T follicular helper cell (primary cell): ENCODE measurements around the gene PCA3.
"Not testable (repeated sequence)": the region's sequence is repeated elsewhere in the genome, so short reads cannot be mapped to it uniquely, and the experiment has no call there.

Experiments
- DNase-seq: peaks from one replicate; pipeline ENCODE4 v3.0.0-alpha.2; 2020; ENCODE audit warnings: low read depth
- total RNA-seq, 2 experiments: gene quantifications; one replicate each; lab custom pipeline; 2026; lab: John Stamatoyannopoulos, UW

PCA3 gene
- total RNA-seq, result 0 to 0.04 reads per million in 2 experiments

DNA sequence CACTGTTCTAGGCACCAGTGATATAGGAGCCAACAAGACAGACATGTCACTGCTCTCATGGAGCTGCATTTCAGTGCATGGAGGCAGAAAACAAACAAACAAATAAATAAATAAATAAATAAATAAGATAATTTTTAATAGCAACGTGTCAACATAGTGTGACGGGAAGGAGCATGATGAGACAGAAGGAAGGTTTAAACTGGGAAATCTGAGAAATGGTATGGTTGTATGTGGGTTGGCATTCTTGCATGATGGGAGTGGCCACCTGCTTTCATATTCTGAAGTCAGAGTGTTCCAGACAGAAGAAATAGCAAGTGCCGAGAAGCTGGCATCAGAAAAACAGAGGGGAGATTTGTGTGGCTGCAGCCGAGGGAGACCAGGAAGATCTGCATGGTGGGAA is at the start of gene PCA3:
Gene PCA3 (plus strand): TSS at position 301 of the 400 bp plus-strand sequence.
- no peak for DNase-seq

DNA sequence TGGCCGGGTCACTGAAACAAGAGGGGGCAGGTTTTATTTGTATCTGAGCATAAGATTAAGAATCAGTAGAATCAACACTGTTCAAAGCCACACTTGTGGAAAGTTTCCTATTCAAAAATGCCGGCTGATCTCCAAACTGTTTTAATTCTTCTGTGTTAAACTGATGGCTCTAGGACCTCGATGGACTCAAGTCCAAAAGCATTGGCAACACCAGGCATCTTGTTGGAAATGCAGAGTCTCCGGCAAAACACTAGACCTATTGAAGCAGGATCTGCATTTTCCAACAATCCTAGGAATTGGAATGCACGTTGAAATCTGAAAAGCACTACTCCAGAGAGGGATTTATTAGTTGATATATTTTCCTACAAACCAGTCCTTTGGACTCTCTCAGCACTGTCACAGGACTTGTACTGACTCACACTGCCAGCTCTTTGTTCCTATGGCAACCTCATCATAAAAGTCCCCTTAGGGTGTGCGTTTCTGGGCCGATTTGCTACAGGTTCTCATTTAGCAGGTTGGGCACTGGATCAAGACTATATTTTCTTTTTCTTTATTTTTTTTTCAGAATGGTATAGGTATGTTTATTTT is 48.1 kb upstream of the PCA3 start:
- no peak for DNase-seq

- DNase-seq, result no peak
These were observed 47.1 kb upstream of the PCA3 start for GRCh38 chr9:76717176-76717575.

DNA sequence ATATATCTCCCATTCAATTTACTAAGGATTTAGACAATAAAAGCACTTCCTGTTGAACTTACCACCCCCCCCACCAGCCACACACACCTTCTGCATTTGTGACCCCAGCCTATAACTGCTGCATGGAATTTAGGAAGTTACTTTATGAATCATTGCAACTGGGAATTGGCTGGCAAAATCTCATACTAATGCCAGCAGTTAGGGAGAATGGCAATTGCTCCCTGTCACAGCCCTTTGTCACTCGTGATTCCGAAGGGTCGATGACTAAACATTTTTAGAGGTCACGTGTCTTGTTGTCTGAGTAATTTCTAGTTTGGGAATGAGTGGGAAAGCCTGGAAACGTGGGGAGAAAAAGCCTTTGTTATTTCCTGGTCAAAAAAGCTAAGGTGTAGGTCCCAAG is 46.6 kb upstream of the PCA3 start:
- DNase-seq, result no peak

- DNase-seq, result no peak
These were observed 46.1 kb upstream of the PCA3 start for GRCh38 chr9:76718166-76718565.

DNA sequence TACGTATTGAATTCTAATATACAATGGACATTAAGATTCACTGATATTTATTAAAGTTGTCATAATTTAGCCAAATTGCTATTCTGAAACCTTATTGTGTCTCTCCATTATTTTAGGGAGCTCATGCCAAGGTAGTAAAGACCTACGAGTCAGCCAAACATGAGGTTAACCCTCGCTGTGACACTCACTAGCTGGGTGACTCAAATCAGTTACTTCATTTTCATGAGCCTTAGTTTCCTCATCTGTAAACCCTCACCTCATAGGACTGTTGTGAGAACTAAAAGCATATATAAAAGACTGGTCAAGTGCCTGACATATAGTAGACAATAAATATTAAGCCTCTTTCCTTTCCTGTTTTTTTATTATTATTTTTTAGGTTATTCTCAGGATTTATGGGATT is 44.0 kb upstream of the PCA3 start:
- no peak for DNase-seq

DNA sequence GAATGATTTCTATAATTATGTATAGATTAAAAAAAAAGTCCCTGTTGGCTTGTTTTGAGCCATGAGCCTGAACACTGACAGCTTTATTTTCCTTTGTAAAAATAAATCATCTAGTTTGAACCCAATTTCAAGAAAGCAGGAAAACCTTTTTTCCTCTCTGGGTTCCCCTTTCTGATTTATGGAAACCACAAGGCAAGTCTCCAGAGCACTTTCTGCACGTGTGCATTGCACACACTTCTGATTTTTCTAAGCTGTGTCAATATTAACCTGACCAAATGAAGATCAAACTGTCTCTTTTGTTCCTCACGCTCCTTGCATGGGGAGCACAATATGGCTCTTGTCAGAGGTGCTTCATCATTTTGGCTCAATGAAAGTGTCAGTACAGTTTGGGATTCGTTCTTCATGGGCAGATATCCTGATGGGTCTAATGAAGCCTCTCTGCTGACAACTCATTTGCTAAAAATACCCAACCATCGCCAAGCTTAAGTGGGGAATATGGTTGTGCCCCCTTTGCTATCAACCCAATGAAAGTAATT is 39.2 kb upstream of the PCA3 start:
- no peak for DNase-seq

DNA sequence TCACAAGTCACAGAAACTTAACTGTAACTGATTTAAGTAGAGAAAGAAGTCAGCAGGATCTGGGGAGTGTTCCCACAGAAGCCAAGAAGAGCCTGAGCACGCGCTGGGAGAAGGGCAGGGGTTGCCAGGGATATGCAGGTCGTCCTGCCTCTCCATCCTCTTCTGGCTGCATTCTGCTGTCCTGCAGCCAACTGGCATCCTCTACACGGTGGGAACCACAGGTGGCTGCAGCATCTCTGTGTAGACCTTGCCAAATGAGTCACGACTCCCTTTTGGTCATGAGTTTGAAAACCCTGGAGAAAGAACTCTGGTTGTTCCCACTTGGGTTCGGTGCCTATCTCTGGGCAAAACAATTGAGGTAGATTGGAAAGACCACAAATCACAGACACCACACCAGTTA is 38.4 kb upstream of the PCA3 start:
- DNase-seq, result no peak

- no peak for DNase-seq
These were observed 35.1 kb upstream of the PCA3 start for GRCh38 chr9:76729116-76729515.

- no peak for DNase-seq
These were observed 34.1 kb upstream of the PCA3 start for GRCh38 chr9:76729980-76730737.

- no peak for DNase-seq
These were observed 33.4 kb upstream of the PCA3 start for GRCh38 chr9:76730801-76731200.

GRCh38 chr9:76732341-76732958 is 31.8 kb upstream of the PCA3 start:
- no peak for DNase-seq

DNA sequence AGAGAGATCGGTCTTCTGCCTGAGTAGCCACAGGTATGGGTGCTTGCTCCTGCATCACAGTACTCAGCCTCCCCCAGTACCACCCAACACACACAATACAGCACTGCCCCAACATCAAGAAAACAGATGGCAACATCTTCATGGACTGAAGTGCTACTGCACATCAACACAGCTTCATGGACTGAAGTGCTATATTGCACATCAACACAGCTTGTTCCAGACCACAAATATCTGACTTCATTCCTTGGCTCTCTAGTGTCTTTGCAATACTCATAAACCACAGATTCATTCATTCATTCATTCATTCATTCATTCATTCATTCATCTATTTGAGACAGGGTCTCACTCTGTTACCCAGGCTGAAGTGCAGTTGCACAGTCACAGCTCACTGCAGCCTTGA is 31.1 kb upstream of the PCA3 start:
- no peak for DNase-seq

- no peak for DNase-seq
These were observed 29.5 kb upstream of the PCA3 start for GRCh38 chr9:76734716-76735115.

- no peak for DNase-seq
These were observed 26.9 kb upstream of the PCA3 start for GRCh38 chr9:76737154-76737902.

GRCh38 chr9:76738402-76738801 is 25.8 kb upstream of the PCA3 start:
- no peak for DNase-seq

DNA sequence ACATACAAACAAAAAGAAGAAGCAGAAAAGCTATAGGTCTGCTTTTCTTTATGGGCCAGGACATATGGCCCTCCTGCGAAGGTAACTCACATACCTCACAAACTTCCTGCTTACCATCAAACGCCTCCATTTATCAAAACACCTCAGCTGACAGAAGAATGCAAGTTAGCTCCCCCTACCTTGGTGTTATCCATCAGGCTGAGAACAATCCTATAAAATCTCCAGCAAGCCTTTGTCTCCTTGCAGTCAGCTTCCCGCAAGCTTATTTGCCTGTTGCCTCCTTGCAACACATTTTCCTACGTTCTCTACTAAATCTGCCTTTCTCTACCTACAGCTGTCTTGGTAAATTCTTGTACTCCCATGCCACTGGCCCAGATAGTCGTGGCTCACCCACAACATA is 22.7 kb upstream of the PCA3 start:
- DNase-seq, result no peak

- DNase-seq, result not testable (repeated sequence)
These were observed 21.3 kb upstream of the PCA3 start for GRCh38 chr9:76742890-76743289.

- DNase-seq, result no peak
These were observed 20.3 kb upstream of the PCA3 start for GRCh38 chr9:76743931-76744330.

DNA sequence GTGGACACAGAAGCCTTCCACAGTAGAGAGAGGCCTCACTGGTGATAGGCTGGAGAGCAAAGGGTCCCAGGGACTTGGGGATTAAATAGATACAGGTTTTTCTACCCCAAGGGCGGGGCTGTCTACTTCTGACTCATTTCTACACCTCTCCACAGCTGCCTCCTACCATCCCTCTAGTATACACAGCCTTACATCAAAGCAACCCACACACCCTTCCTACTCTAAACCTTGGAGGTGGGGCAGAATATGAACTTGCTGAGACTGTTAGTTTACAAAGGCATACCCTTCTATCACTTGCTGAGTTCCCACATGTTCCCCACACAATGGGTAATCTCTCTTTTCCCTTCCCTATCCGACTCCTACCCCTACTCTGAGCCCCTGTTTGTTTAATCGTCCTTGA is 19.9 kb upstream of the PCA3 start:
- no peak for DNase-seq

DNA sequence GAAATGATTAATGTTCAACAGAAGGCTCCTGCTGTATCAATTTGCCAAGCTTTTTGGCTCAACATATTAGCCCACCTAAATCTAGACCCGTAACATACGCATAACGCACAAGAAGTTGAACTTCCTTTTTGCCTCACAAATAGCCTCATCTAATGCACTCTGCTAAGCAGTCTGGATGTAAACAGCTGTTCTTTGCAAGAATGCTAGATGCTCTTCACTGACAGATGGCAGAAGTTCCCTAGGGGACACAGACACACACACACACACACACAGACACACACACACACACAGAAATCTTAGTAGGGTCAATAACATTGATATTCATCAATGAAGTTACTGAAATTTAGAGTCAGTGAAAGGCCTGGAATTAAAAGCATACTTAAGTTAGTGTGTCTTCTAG is 13.2 kb upstream of the PCA3 start:
- DNase-seq, result no peak

DNA sequence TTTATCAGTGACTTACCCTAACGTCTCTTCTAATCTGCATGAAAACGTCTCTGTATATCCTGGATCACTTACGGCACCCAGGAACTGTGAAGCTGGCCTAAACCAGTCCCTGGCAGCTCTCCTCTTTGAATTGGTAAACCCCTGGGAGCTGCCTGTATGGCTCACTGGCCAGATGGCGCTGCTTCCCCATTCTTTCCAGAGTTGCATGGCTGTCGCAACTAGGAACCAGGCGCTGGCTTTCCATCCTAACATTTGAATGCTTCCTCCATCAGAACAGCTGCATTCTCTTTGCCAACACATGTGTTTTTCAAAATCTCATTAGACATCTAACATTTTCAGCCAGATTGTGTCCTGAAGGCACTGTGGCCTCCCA is 8.0 kb upstream of the PCA3 start:
- DNase-seq, result no peak
